ENCODE results near the gene PRDM10.
"Not testable (repeated sequence)": the region's sequence is repeated elsewhere in the genome, so short reads cannot be mapped to it uniquely, and the experiment has no call there.

Gene PRDM10

DNA sequence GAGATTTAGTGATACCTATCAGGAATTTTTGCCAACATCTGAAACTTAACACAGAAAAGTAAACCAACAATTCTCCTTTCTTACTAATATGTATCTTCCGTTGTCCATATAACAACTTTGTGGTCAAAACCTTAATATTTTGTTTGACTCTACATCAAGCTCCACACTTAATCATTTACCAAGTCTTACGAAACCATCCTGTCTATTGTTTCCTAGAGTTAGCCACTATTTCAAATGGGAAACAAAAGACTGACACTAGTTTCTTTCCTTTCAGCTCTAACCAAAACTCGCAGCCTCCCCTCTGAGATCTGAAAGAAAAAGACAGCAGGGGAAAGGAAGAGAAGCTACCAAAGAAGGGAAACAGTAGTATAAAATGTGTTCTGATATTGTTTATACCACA, 26.5 kb upstream of the PRDM10 start:
- Mint-ChIP-seq H3K4me3 (no peak overlapping the region), H3K27me3 (peaks cover 22% of the 10 kb centered on the region), H3K9me3 (no peaks in the 10 kb centered on the region), H3K27ac (no peak overlapping the region), H3K36me3 (no peaks in the 10 kb centered on the region), H3K4me1 (no peaks in the 10 kb centered on the region)
- no peak for DNase-seq (ENCODE audit: low spot score in 2 of 2)
- ATAC-seq (ENCODE audit: low read depth), result no peak

DNA sequence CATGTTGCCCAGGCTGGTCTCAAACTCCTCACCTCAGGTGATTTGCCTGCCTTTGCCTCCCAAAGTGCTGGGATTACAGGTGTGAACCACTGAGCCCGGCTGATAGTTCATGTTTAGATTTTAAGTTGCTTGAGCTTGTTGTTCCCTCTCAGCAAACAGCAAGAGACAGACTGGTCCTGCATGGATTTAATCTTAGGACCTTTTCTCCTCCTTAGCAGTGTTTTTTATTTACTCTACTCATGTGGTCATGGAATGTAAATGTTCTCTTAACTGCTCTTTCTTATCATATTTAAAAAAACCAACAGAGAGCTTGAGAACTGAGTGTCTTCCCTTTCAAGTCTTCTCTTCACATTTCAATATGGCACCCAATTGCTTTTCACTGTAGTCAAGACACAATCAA, 22.7 kb upstream of the PRDM10 start:
- H3K9me3 Mint-ChIP-seq, result no peaks in the 10 kb centered on the region
- DNase-seq (ENCODE audit: low spot score in 2 of 2), result no peak
- peaks cover 11% of the 10 kb centered on the region for H3K4me1 Mint-ChIP-seq

DNA sequence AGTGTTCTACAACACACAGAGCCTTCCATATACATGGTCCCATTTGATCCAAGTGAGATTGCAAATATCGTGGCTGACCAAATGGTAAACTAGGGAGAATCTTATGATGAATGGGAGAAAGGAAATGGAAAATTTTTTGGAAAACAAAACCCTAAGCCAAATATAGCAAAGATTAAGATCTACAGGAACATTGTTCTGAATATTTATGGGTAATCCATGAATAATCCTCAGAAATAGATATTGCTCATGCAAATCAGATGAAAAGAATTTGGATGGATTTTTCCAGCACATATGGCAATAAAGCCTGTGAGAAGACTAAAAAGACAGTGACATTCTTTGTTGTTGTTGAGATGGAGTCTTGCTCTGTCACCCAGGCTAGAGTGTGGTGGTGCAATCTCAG, 21.7 kb upstream of the PRDM10 start:
- H3K4me1 Mint-ChIP-seq, result peaks cover 11% of the 10 kb centered on the region
- no peaks in the 10 kb centered on the region for H3K9me3 Mint-ChIP-seq
- no peak overlapping the region for H3K27ac Mint-ChIP-seq
- ATAC-seq (ENCODE audit: low read depth), result no peak
- H3K36me3 Mint-ChIP-seq, result no peaks in the 10 kb centered on the region
- H3K27me3 Mint-ChIP-seq, result peaks cover 28% of the 10 kb centered on the region
- no peak overlapping the region for H3K4me3 Mint-ChIP-seq
- no peak for DNase-seq (ENCODE audit: low spot score in 2 of 2)

More for the DNA sequence above, 22.7 kb upstream of the PRDM10 start:
- Mint-ChIP-seq H3K4me3 (no peak overlapping the region), H3K36me3 (no peaks in the 10 kb centered on the region), H3K27ac (no peak overlapping the region), H3K27me3 (peaks cover 28% of the 10 kb centered on the region)
- ATAC-seq (ENCODE audit: low read depth), result no peak

DNA sequence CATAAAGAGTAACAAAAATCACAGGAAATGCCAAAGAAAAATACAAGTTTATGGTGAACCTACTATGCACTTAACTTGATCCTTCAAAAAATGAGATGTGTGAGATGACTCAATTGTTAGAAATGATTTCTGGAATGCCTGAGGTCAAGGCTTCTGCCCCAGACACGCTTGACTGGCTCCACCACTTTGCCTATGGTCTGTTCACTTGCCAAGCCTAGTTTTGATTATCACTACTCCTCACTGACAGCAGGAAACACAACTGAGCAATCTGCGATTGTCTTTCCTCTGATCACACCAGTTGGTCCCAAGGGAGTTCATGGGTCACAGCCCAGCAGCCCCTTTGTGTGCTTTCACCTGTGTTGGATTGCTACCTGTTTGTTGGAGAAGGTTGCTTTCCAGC, 20.6 kb upstream of the PRDM10 start:
- Mint-ChIP-seq H3K4me1 (peaks cover 11% of the 10 kb centered on the region), H3K9me3 (no peaks in the 10 kb centered on the region), H3K27ac (no peak overlapping the region), H3K4me3 (no peak overlapping the region), H3K27me3 (peaks cover 27% of the 10 kb centered on the region), H3K36me3 (no peaks in the 10 kb centered on the region)
- DNase-seq (ENCODE audit: low spot score in 2 of 2) (peak; percentile 33 to 38), ATAC-seq (ENCODE audit: low read depth) (peak; percentile 98)

DNA sequence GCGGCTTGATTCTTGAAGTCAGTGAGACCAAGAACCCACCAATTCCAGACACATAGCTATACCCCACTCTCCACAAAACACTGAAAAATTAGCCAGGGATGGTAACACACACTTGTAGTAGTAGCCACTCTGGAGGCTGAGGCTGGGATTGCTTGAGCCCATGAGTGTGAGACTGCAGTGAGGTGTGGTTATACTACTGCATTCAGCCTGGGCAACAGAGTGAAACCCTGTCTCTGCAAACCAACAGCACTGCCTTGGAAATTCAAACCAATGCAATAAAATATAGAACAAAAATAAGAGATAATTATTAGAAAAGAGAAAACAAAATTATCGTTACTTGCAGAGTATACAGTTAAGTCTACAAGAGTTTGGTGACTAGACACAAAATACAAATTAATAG, 20.2 kb upstream of the PRDM10 start:
- no peaks in the 10 kb centered on the region for H3K9me3 Mint-ChIP-seq
- no peak overlapping the region for H3K4me3 Mint-ChIP-seq
- peaks cover 24% of the 10 kb centered on the region for H3K27me3 Mint-ChIP-seq
- no peak for ATAC-seq (ENCODE audit: low read depth)
- no peak overlapping the region for H3K27ac Mint-ChIP-seq
- DNase-seq (ENCODE audit: low spot score in 2 of 2), result no peak
- H3K36me3 Mint-ChIP-seq, result no peaks in the 10 kb centered on the region
- peaks cover 11% of the 10 kb centered on the region for H3K4me1 Mint-ChIP-seq

DNA sequence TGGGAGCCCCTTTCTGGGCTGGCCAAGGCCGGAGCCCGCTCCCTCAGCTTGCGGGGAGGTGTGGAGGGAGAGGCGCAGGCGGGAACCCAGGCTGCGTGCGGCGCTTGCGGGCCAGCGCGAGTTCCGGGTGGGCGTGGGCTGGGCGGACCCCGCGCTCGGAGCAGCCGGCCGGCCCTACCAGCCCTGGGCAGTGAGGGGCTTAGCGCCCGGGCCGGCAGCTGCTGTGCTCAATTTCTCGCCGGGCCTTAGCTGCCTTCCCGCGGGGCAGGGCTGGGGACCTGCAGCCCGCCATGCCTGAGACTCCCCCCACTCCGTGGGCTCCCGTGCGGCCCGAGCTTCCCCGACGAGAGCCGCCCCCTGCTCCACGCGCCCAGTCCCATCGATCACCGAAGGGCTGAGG, 19.0 kb upstream of the PRDM10 start:
- not testable (repeated sequence) for H3K9me3 Mint-ChIP-seq; H3K36me3 Mint-ChIP-seq; DNase-seq (ENCODE audit: low spot score in 2 of 2); ATAC-seq (ENCODE audit: low read depth); H3K27ac Mint-ChIP-seq; H3K4me3 Mint-ChIP-seq
- H3K4me1 Mint-ChIP-seq, result peaks cover 11% of the 10 kb centered on the region
- H3K27me3 Mint-ChIP-seq, result peaks cover 21% of the 10 kb centered on the region

DNA sequence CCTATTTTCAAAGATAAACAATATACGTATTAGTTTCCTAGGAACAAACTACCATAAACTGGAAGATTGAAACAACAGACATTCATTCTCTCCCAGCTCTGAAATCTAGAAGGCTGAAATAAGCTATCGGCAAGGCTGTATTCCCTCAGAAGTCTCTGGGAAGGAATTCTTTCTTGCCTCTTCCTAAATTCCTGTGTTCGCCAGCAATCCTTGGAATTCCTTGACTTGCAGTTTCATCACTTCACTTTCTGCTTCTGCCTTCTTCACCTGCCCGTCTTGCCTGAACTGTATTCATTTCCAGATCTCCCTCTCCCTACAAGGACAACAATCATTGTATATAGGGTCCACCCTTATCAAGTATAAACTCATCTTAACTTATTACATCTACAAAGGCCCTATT, 17.7 kb upstream of the PRDM10 start:
- no peak for DNase-seq (ENCODE audit: low spot score in 2 of 2)
- no peak overlapping the region for H3K4me3 Mint-ChIP-seq

DNA sequence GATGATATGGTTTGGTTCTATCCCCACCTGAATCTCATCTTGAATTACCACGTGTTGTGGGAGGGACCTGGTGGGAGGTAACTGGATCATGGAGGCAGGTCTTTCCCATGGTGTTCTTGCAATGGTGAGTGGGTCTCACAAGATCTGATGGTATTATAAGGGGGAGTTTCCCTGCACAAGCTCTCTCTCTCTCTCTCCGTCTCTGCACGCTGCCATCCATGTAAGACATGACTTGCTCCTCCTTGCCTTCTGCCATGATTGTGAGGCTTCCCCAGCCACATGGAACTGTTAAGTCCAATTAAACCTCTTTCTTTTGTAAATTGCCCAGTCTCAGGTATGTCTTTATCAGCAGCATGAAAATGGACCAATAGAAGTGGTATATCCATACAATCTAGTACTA, 13.2 kb upstream of the PRDM10 start:
- DNase-seq (ENCODE audit: low spot score in 2 of 2); H3K9me3 Mint-ChIP-seq; H3K27ac Mint-ChIP-seq; H3K4me3 Mint-ChIP-seq; ATAC-seq (ENCODE audit: low read depth); H3K4me1 Mint-ChIP-seq; H3K36me3 Mint-ChIP-seq: not testable (repeated sequence)
- peaks cover 27% of the 10 kb centered on the region for H3K27me3 Mint-ChIP-seq

More for the DNA sequence above, 17.7 kb upstream of the PRDM10 start:
- H3K27ac Mint-ChIP-seq, result no peak overlapping the region
- peaks cover 11% of the 10 kb centered on the region for H3K4me1 Mint-ChIP-seq
- H3K36me3 Mint-ChIP-seq, result peaks cover 3% of the 10 kb centered on the region
- peaks cover 3% of the 10 kb centered on the region for H3K9me3 Mint-ChIP-seq
- ATAC-seq (ENCODE audit: low read depth), result no peak
- peaks cover 28% of the 10 kb centered on the region for H3K27me3 Mint-ChIP-seq

DNA sequence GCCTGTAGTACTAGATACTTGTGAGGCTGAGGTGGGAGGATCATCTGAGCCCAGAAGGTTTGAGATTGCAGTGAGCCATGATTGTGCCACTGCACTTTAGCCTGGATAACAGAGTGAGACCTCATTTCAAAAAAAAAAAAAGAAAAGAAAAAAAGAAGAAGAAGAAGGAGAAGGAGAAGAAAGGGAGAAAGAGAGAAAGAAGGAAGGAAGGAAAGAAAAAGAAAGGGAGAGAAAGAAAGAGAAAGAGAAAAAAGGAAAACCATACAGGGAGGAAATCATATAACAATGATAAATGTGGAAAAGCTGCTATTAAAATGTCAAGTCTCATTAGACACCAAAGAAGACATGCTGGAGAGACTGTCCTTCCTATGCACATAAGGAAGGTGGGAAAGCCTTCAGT, 5.7 kb upstream of the PRDM10 start:
- Mint-ChIP-seq H3K36me3 (no peaks in the 10 kb centered on the region), H3K9me3 (peaks cover 2% of the 10 kb centered on the region), H3K4me3 (no peak overlapping the region), H3K4me1 (peaks cover 6% of the 10 kb centered on the region), H3K27ac (no peak overlapping the region), H3K27me3 (peaks cover 14% of the 10 kb centered on the region)
- DNase-seq (ENCODE audit: low spot score in 2 of 2), result no peak
- ATAC-seq (ENCODE audit: low read depth), result no peak

DNA sequence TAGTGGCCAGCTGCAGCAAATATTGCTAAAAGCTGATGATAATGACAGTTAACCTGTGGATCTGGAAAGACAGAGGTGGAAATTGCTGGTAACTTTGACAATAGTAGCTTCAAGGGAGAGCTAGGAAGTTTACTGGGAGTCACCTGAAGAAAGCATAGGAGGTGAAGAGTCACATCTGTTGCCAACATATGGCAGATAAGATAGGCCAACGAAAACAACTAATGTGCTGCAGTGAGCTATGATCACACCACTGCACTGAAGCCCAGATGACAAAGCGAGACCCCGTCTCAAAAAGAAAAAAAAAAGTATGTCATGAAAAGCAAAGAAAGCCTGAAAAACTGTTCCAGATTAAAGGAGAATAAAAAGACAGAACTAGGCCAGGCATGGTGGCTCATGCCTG, 4.3 kb upstream of the PRDM10 start:
- ATAC-seq (ENCODE audit: low read depth), result no peak
- H3K9me3 Mint-ChIP-seq, result peaks cover 2% of the 10 kb centered on the region
- no peak overlapping the region for H3K27ac Mint-ChIP-seq
- H3K4me1 Mint-ChIP-seq, result peaks cover 6% of the 10 kb centered on the region
- DNase-seq (ENCODE audit: low spot score in 2 of 2), result no peak
- no peaks in the 10 kb centered on the region for H3K36me3 Mint-ChIP-seq
- H3K27me3 Mint-ChIP-seq, result peaks cover 11% of the 10 kb centered on the region
- H3K4me3 Mint-ChIP-seq, result no peak overlapping the region

DNA sequence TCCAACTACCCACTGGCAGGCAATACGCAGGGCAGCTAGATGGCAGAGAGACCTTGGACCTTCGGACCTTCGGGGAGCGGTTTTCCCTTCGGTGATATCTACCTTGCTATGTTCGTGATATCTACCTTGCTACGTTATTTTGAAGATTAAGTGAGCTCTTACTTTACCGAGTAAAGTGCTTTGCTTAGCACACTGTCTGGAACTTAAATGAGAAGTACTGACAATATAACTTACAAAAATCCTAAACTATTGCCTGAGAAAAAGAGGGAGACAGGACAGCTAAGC, 1.0 kb upstream of the PRDM10 start:
- peaks cover 11% of the 10 kb centered on the region for H3K4me1 Mint-ChIP-seq
- ATAC-seq (ENCODE audit: low read depth) (no peak), DNase-seq (ENCODE audit: low spot score in 2 of 2) (no peak)
- H3K9me3 Mint-ChIP-seq, result peaks cover 2% of the 10 kb centered on the region
- peaks cover 6% of the 10 kb centered on the region for H3K27me3 Mint-ChIP-seq
- H3K27ac Mint-ChIP-seq, result peak overlapping the region; percentile 100
- no peaks in the 10 kb centered on the region for H3K36me3 Mint-ChIP-seq
- H3K4me3 Mint-ChIP-seq, result peak overlapping the region; percentile 99

DNA sequence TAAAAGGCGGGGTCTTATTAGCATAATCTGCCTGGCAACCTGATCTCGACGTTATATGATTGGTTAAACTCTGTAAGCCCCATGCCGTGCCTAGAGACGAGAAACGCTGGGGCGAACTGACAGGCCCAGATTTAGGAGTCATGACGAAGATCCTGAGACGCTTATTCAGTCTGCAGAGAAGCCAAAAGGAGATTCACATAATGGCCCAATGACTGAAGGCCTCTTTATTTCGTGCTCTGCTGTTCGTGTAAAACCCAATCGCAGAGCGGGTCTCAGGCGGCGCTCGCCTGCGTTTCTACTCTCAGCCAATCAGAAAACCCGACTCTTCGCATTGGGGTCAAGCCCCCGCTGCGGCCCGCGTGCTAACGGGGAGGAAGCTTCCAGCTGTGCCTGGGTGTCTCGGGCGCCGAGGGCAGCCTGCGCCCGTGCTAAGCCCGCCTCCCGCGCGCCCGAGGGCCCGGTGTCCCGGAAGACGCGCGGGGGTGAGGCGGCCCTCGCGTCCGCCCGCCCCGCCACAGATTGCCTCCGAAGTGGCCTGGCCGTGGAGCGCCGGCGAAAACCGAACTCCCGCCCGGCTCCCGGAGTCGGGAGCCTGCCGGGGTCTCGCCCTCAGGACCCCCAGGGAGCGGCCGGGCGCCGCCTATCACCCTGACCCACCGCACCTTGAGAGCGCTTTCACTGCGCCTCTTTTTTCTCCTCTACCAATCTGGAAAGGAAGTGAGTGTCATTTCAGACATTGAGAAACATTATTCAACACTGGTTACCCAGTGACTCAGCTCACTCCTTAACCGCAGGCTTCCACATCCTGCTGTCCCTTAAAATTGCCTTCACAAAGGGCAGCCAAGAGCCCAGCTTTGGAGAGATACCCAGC, 446 bp upstream of the PRDM10 start:
- peak overlapping the region; percentile 99 for H3K4me3 Mint-ChIP-seq
- H3K9me3 Mint-ChIP-seq, result peaks cover 2% of the 10 kb centered on the region
- peak overlapping the region; percentile 100 for H3K27ac Mint-ChIP-seq
- H3K36me3 Mint-ChIP-seq, result no peaks in the 10 kb centered on the region
- peak; percentile 91 to 94 for DNase-seq (ENCODE audit: low spot score in 2 of 2)
- H3K27me3 Mint-ChIP-seq, result peaks cover 6% of the 10 kb centered on the region
- peaks cover 13% of the 10 kb centered on the region for H3K4me1 Mint-ChIP-seq
- ATAC-seq (ENCODE audit: low read depth), result peak; percentile 70

DNA sequence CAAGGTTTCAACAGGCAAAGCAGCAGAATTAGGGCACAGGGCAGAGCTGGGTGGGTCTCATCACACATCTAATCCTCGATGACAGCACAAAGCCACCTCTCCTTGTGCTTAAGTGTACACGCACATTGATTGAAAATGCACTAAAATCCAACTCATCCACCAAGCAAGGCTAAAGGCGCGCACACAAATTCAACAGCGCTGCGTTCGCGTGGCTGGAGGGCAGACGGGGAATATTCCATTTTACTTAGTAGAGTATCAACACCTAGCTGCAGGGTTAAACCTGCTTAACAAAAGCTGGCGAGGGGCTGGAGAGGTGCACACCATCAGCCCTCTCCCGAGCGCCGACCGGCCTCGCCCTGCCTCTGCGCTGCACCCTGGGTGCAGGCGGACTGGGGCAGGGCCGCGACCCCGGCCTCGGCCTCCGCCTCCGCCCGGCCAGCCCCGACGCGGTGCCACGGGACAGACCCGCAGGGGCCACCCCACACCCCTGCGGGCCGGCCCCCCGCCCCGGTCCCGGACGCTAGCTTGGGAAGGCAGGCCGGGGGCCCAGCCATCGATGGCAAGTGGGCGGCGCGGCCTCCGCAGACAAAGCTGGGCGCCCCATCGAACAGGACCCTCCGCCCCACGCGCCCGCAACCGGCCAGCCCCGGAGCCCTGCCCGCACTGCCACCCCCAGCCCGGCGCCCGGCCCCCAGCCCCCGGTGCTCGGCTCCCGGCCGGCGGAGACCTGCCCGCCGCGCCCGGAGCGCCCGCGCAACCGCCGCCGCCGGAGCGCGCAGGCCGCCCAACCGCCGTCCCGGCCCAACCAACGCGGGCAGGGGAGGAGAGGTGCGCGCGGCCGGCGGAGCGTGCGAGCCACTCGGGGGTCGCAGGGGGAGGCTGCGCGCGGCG, 929 bp downstream of the PRDM10 start:
- H3K4me1 Mint-ChIP-seq, result peaks cover 13% of the 10 kb centered on the region
- ATAC-seq (ENCODE audit: low read depth) (peak; percentile 28), DNase-seq (ENCODE audit: low spot score in 2 of 2) (peak in 1 of 2 donors; percentile 20)
- H3K4me3 Mint-ChIP-seq, result peak overlapping the region; percentile 87
- H3K36me3 Mint-ChIP-seq, result peaks cover 4% of the 10 kb centered on the region
- H3K27me3 Mint-ChIP-seq, result peaks cover 5% of the 10 kb centered on the region
- peak overlapping the region; percentile 100 for H3K27ac Mint-ChIP-seq
- no peaks in the 10 kb centered on the region for H3K9me3 Mint-ChIP-seq

DNA sequence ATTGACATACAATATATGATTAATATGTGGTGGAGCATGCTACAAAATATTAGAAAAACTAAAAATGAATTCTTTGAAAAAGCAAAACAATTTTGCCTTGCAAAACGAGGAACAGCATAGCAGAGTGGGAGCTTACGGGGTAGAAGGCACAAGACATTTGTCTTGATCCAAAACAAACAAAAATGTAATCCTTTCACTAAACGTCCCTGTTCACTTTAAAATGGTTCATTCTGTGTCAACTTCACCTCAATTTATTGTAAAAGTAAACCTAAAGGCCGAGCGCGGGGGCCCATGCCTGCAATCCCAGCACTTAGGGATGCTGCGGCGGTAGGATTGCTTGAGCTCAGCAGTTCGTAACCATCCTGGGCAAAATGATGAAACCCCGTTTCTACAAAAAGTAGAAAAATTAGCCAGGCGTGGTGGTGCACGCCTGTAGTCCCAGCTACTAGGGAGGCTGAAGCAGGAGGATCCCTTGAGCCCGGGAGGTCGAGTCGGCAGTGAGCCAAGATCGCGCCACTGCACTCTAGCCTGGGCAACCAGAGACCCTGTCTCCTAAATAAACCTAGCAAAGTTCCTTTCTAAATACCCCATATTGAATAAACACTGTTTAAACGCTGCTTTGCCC, 2.0 kb downstream of the PRDM10 start:
- peaks cover 17% of the 10 kb centered on the region for H3K4me1 Mint-ChIP-seq
- ATAC-seq (ENCODE audit: low read depth) (no peak), DNase-seq (ENCODE audit: low spot score in 2 of 2) (no peak)
- no peaks in the 10 kb centered on the region for H3K9me3 Mint-ChIP-seq
- peaks cover 9% of the 10 kb centered on the region for H3K36me3 Mint-ChIP-seq
- H3K4me3 Mint-ChIP-seq, result no peak overlapping the region
- peak overlapping the region; percentile 79 for H3K27ac Mint-ChIP-seq
- no peaks in the 10 kb centered on the region for H3K27me3 Mint-ChIP-seq

Data from memory B cell (primary cell).